Daoy (cell line): ENCODE data around the gene KAZN. TPM values are rescaled to one million over a fixed set of nuclear protein-coding genes. Genes with fewer than 3 reads are reported as not detected.

Experiments
- DNase-seq: peaks from one replicate; pipeline ENCODE4 v3.0.0-alpha.2; 2015; ENCODE audit warnings: low read depth
- total RNA-seq: library from RNA; depleted of rRNA; stranded (reverse); fragments of >200 nt; shearing (Covaris generic); gene quantifications from 2 replicates; pipeline ENCODE4 v1.2.3, GENCODE V29; 2014

Gene KAZN
- total RNA-seq, 1 experiment from 2014 or later, result 6.3 TPM

DNA sequence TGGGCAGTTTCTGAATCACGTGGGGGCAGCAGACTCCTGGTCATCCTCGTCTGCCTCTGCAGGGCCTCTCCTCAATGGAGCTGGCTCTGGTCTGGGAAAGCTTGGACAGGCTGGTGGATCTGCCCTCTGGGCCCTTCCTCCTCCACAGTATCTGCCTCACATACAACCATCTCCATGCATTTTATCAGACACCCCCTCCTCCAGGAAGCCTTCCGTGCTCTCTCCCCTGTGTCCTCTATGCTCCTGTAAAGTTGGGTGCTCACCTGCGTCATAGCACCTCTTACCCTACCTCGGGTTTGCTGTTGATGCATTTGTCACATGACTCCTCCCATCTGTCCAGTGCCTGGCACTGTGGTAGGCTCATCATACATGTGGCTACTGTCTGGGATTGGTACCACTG lies 459.3 kb downstream of the KAZN start:
- no peak for DNase-seq

DNA sequence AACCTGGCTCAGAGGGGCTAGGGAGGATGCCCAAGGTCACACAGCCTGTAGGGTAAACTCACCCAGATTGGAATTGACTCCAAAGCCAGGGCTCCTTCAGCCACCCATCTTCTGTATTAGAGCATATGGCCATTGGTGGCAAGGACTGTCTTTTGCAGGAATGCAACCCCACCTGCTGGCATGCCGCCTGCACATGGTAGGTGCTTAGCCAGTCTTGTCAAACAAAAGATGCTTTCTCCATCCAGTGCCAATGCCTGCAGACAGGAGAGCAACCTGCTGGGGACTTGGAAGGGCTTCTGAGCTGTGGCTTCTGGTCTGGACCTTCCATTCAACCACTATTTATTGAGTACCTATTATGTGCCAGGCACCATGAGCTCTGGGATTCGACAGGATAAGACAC lies 459.8 kb downstream of the KAZN start:
- no peak for DNase-seq

DNA sequence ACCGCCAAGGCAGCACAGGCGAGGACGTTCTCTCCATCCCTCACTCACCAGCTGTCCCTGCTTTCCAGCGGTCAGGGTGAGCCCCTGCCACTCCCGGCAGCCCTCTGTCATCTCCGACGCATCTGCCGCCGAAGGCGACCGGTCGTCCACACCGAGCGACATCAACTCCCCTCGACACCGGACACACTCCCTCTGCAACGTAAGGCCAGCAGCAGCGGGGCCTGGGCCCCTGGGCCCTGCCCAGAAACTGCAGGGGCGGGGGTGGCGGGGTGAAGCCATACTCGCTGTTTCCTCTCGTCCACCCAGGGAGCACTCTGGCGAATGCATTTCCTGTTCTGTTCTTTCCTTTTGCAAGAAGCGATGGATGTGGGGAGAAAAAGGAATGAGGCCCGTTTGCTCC lies 461.6 kb downstream of the KAZN start:
- DNase-seq, result no peak

DNA sequence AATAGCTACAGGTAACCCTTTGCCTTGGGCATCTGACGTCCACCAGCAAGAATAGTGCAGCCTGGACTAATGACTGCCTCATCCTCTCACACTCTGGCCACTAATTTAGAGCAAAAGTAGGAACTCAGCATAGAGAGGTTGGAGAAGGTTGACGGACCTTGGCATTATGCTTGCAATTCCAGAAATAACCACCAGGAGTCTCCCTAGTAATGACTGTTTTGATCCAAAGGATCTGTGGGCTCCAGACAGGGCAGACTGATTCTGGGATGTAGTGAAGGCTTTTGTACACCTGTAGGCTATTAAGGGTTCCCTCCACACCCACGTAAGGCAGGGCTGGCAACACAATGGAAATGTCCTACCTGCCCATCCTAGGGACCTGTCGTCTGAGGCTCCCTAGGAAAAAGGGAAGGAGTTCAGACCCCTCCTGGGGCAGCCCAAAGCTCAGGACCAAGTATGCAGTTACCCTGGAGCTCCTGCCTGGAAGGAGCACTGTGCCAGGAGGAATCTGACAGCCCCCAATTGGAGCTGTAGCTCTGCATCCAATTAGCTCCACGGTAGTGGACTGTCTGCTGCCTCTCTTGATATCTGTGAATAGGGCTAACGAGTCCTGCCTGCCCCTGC lies 464.1 kb downstream of the KAZN start:
- DNase-seq, result no peak

DNA sequence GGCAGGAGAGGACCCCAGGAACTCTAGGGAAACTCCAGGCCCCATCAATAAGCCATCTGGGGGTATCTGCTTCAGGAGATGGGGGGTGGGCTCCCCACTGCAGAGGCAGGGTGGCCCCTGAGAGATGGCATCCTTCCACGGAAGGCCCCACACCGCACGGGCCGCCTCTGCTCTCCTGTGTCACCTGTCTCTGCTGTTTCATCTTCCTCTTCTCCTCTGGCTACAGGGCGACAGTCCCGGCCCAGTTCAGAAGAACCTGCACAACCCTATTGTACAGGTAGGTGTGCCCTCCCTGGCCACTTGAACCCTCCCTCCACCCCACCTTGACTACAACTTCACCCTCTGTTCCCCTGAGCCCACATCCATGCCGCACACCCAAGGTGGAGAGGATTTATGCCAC lies 464.9 kb downstream of the KAZN start:
- DNase-seq, result no peak

DNA sequence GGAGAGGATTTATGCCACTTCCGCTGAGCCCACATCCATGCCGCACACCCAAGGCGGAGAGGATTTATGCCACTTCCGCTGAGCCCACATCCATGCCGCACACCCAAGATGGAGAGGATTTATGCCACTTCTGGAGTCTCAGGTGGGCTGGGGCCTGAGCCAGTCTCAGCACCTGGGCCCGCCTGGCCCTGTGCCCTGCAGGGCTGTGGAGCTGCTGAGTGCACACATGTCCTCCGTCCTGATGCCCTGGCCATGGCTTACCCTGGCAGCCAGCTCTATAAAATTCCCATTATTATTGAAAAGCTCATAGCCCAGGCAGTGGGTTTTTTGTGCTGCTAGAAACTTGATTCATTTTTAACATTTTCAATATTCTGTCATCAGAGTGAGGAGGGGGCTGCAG lies 465.3 kb downstream of the KAZN start:
- DNase-seq, result no peak

DNA sequence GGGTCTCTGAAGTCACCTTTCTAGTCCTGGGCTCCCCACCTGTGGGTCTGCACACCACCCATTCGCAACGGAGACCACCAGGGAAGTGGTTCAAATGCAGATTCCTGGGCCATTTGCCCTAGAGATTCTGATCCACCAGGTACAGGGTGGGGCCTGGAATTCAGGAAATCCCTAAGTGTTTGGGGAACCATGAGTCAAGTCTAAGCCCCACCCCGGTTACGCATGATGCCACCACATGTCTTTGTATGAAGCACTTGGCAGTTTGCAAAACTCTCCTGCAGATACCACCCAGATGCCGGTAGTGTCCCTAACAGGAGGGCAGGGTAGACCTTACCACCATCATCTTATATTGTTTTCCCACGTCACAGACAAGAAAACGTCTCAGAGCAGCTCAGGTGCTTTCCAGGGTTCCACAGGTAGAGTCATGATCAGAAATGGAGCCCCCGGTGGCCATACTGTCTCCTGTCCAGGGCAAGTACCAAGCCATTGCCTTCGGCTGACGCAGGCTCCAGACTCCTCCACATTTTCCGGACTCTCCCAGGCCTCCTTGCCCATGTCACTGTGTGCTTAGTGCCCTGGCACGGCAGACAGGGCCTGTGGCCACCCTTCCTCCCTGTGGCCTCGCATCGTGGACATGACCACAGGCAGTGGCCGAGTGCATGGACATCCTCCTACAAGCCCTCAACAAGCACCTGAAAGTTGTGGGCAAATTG lies 465.9 kb downstream of the KAZN start:
- DNase-seq, result no peak

DNA sequence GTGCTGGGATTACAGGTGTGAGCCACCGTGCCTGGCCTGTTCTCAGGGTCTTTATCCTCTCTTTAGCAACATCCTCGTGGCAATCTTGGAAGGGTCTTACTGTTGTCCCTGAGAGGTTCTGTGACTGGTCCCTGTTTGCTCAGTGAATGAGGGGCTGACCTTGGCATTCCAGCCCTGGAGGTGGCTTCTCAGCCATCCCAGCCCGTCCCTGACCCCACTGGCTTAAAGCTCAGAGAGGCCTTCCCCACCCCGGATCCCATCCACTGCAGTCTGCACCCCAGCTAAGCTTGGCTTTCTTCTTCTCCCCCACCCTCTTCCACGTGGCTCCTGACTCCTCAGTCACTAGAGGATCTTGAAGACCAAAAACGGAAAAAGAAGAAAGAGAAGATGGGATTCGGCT lies 466.8 kb downstream of the KAZN start:
- no peak for DNase-seq

DNA sequence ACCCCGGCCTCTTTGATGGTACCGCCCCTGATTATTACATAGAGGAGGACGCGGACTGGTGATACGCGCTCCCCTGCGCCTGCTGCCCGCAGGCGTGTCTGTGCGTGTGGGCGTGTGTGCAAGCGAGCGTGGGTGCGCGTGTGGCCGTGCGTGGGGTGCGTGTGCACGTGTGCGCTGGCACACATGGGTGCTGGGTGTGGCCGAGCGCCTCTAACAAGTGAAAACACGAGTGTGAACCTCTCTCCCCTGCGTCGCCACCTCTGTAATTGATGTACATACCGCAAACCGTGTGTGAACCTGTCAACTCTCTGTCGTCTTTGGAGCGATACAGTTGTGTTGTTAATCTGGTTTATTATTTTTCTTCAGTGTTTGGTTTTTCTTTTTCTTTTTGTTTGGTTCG lies 467.3 kb downstream of the KAZN start:
- DNase-seq, result no peak

DNA sequence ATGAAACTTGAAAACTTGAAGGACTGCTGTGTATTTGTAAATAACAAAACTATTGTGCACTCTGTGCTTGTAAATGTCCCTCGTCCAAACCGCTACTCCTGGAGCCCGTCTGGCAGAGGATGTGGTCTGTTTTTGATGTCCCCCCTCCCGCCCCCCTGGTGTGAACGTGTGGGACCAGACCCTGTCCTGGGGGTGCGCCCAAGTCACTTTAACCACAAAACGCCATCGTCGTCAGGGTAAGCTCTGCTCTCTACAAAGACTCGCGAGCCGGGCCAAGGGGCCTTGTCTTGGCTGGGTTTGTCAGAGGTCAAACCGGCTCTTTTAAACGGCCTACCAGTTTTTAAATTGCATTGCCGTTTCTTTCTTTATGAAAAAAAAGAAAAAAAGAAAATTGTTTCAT lies 467.7 kb downstream of the KAZN start:
- no peak for DNase-seq

DNA sequence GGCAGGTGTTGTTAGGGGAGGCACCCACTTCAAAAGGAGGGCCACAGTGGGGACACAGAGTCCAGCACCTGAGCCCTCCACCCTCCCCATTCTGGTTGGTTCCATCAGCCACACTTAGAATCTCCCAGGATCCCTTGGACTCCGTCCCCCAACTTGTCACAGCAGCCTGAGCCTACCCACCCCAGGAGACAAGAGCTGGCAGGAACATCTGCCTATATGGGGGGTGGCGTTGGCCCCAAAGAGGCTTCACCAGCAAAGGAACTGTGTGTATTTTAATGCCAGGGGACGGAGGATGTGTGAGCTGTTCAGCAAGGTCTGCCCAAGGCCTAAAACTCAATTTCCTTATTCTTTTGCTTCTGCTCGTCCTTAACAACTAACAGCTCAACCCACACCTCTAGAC lies 468.7 kb downstream of the KAZN start:
- no peak for DNase-seq

DNA sequence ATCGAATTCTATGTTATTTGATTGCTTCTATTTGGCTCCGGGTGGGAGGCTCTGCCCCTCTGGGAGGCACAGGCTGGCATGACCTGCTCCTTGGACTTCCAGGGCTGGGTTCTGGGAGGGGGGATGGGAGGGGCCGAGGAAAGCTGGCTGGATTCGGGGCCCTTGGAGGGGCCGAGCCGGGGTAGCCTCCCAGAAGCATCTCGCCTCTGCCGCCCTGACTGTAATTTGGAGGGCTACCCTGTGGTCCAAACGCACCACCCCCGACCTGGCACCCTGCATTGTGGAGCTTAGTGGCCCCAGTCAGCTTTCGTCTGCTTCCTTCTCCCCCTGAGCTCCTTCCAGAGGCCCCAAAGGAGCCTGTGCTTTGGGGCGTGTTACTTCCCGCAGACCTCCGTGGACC lies 469.7 kb downstream of the KAZN start:
- DNase-seq, result no peak

DNA sequence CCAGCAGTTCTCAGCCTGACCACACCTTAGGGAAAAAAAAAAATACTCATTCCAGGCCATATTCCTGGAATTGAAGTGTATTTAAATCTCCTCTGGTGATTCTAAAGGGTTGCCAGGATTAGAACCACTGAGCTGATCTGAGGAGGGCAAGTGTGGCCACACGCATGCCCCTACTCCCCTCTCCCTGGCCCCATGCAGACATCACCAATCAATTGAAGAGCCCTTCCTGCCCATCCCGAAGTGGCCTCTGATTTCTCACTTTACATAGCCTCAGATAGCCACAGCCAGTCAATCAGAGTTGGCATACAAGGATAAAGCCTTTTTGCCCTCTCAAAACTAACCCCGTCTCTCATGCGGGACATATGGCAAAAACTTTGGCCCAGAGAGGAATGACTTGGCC lies 470.5 kb downstream of the KAZN start:
- no peak for DNase-seq

DNA sequence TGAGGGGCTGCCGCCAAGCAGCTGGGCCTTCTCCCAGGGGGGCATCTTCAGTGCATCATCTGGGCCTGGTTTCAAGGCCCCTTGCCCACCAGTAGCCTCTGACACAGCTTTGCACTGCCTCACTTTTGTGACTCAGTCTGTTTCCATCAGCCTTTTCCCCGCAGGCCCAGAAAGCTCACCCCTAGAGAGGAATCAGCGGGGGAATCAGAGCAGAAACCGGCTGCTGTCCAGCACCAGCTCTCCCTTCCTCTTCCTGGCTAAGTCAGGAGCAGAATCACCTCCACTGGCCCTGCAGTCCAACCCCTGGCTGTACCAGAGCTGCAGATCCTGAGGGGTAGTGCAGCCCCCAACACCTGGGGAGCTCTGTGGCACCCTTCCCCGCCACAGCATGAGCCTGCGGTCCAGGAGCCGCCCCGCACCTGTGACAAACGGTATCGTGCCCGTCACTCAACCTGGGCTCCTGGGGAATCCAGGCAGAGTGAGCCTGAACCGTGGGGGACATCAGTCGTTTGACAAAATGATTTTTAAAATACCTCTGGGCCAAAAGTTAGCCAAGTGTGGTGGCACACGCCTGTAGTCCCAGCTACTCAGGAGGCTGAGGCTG lies 471.8 kb downstream of the KAZN start:
- DNase-seq, result no peak

DNA sequence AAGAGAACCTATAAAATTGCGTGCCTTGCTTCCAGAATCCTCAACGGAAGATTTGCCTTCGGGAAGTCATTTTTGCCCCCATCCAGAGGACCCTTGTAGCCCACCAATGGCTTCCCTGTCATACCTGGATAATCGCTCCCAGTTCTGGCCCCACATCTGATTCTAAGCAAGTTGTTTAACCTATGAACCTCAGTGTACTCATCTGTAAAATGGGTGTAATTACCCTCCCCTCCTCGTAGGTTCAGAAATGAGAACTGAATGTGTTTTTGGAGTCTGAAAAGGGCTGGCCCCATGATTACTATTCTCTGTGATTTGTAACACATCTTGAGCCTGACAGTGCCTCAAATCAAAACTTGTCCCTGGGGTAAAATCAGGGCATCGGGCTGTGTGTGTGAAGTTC lies 473.5 kb downstream of the KAZN start:
- no peak for DNase-seq

DNA sequence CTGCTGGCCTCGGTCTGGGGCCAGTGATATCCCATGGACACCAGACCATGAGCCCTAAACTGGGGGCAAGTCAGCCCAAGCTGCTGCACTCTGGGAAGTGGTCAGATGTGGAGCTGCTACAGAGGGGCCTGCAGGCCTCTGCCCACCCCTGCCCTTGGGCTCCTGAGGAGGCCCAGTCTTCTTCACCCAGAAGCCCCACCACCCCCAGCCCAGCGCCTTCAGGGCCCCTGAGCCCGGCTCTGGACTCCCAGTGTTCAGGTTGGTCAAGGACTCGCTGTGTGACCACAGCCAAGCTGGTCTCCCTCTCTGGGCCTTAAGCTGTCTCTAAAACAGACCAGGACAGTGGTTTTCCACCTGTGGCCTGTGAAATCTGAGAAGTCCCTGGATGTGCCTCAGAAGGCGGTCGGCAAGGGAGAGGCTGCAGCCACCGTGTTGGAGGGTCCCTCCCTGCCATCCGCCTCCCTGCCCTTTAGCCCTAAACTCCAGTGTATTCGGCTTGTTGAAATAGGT lies 475.4 kb downstream of the KAZN start:
- no peak for DNase-seq

DNA sequence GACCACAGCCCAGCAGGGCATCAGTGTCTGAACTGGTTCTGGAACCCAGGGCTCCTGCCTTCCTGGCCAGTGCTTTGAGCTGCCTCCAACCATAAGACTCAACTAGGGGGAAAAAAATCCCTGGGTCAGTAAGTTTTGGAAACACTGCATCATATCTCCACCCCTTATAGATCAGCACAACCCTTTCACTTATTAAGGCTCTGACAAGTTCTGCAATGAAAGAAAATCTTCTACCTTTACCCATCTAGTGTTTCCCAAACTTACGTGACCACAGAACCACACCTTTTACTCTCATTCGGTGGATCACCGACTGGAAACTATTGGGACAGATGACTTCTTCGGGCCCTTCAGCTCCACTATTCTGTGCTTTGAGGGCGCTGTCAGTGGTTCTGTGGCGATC lies 476.7 kb downstream of the KAZN start:
- no peak for DNase-seq

DNA sequence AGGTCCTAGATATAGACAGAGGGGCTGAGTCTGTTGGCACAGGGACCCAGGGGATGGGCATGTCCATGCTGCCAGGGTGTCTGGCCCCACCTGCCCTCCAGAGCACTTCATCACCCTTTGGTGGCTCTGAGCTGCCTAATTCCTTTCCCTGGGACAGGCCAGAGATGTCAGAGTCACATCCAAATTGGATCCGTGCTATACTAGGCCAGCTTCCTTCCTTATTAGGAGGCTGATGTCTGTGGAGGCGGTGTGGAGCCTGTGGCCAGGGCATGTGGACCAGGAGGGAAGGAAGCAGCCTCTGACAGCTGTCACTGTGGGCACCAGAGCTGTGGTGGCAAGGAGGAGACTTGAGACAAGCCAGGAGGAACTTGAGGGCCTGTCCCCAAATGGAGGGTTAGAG lies 477.3 kb downstream of the KAZN start:
- no peak for DNase-seq

DNA sequence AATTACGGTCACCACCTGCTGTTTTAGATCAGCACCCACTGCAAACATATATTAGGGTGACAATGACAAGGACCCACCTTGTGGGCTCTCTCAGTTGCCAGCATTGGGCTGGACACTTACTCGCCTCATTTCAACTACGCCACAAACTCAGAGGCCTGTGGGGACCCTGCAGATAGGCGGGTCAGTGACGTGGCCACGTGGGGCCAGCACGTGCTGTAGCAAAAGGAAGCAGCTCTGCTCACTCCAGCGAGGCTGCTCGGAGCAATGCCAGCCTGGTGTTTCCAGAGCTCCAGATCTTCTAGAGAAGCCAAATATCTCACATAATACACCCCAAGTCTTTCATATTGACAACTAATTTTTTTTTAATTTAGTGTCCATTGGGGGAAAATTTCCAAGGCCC lies 478.3 kb downstream of the KAZN start:
- DNase-seq, result no peak

DNA sequence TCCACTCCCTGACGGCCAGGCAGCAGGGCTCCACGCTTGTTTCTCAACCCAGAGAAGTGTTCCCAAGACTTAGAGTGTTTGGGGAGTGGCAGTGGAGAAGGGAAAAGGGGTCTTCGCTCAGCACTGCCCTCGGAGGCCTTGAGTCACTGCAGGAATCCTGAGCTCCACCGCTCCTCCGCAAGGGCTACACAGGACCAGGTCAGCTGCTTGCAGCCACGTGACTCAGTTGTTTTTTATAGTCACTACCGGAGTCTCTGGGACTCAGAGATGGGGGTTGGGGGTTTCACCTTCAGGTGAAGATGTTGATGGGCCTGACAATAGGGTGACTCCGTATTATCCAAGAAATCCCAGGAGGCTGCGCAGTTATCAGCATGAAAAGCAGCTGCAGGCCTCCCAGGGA lies 478.9 kb downstream of the KAZN start:
- DNase-seq, result no peak

DNA sequence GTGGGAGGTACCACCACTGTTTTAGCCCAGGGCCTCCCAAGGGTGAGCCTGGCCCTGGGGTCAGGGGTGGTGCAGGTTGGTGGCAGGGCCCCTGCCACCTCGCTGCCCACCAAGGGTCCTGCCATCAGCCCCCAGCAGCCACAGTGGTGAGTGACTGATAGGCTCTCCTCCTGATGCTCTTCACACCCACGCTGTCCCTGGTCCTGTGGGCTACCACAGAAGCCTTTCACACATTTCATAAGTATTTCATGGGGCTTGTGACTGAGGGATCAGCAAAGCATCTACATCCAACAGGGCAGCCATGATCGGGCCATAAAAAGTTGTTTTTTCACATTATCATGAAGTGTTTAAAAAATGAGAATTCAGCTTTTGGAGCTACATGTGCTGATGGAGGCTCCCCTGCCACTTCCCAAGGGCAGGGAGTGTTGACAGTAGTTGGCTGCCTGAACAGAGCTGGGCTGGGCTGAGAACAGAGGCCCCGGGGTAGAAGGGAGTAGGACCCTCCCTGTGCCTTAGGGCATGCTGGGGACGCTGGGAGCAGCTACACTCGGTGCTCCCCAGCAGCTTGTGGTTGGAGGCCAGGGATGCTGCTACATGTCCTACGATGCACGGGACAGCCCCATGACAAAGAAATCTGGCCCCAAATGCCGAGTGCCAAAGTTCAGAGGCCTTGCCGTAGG lies 482.0 kb downstream of the KAZN start:
- no peak for DNase-seq

DNA sequence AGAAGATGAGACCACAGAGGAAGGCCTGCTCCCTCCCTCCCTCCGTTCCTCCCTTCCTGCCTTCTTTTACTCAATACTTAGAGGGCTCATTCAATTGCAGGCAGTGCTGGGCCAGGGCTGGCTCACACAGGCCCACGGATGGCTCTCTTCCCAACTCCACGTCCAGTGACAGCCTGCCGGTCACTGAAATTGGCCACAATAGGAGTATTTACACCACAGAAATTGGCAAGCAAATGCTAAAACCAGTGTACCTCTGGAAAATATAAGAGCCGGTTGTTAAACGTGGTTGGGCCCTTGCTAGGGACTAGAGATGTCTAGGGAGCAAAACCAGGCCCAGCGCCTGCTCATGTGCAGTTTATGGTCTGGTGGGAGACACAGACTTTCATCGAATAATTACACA lies 482.6 kb downstream of the KAZN start:
- no peak for DNase-seq

DNA sequence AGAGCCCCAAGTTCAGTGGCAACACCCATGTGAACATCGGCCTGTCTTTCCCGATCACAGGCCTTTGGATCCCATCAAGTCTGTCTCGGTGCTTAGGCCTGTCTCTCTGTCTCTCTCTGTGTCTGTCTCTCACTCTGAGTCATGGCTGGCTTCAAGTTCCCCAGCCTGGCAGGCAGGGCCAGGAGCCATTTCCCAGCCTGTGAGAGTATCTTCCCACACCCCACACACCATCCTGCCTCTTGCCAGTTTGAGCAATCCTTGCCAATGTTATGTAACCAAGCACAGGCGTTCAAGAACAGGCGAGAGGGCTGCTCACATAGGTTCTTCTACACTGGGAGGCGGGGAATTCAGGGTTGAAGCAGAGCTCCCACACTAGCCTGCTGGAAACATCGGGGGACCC lies 485.1 kb downstream of the KAZN start:
- DNase-seq, result no peak
